Activated naive CD8-positive, alpha-beta T cell treated with anti-CD3 and anti-CD28 coated beads, Interleukin-2, amount 50 U/mL, for 24 hours (primary cell): ENCODE measurements around the gene TBL1X.

ENCODE experiments used
- ATAC-seq: fragments of 150-1000 bp; cut with Tn5 transposase; one replicate; pipeline ENCODE4 v1.10.0; 2021
- DNase-seq: peaks from one replicate; pipeline ENCODE4 v3.0.0; 2021
- H3K27ac Mint-ChIP-seq: one replicate; pipeline ENCODE4 v1.8.0; 2021; ENCODE audit warnings: mild to moderate bottlenecking, mixed read lengths
- H3K27me3 Mint-ChIP-seq: one replicate; pipeline ENCODE4 v1.8.0; 2021; ENCODE audit warnings: mixed read lengths
- H3K36me3 Mint-ChIP-seq: one replicate; pipeline ENCODE4 v1.8.0; 2021; ENCODE audit warnings: low read depth, mixed read lengths
- H3K4me1 Mint-ChIP-seq: one replicate; pipeline ENCODE4 v1.8.0; 2021; ENCODE audit warnings: mixed read lengths
- H3K4me3 Mint-ChIP-seq: one replicate; pipeline ENCODE4 v1.8.0; 2021; ENCODE audit warnings: mild to moderate bottlenecking, moderate library complexity, mixed read lengths
- H3K9me3 Mint-ChIP-seq: one replicate; pipeline ENCODE4 v1.8.0; 2021; ENCODE audit warnings: mixed read lengths

Gene TBL1X

GRCh38 chrX:9557521-9557920 lies 92.7 kb downstream of the TBL1X start:
- no peak overlapping the region for H3K27ac Mint-ChIP-seq
- no peak overlapping the region for H3K4me3 Mint-ChIP-seq
- H3K36me3 Mint-ChIP-seq = peaks cover 10% of the 10 kb centered on the region
- H3K27me3 Mint-ChIP-seq = no peaks in the 10 kb centered on the region
- H3K4me1 Mint-ChIP-seq = peaks cover 26% of the 10 kb centered on the region
- ATAC-seq (no peak), DNase-seq (no peak)
- no peaks in the 10 kb centered on the region for H3K9me3 Mint-ChIP-seq

GRCh38 chrX:9558615-9559014 lies 93.8 kb downstream of the TBL1X start:
- peaks cover 26% of the 10 kb centered on the region for H3K4me1 Mint-ChIP-seq
- H3K27me3 Mint-ChIP-seq = no peaks in the 10 kb centered on the region
- no peak overlapping the region for H3K27ac Mint-ChIP-seq
- ATAC-seq (no peak), DNase-seq (no peak)
- H3K36me3 Mint-ChIP-seq = peaks cover 13% of the 10 kb centered on the region
- H3K4me3 Mint-ChIP-seq = no peak overlapping the region
- no peaks in the 10 kb centered on the region for H3K9me3 Mint-ChIP-seq

DNA sequence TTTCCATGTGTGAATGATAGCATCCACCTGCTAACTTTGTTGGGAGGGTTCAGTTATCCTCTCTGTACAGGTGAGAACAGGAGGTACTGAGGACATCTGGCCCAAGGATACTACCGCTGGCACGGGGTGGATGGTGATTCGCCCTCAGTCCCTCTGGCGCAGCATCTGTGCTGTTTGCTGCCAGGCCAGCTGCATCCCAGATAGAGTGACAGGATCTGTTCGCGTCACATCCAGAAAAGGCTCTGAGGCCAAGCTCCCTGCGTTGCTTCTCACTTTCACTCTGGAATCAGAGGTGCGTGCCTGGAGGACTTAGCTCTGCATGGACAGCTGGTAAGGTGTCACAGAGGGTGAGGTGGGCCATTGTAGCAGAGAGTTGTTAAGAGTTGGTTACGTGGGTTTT lies 95.4 kb downstream of the TBL1X start:
- Mint-ChIP-seq H3K4me1 (peaks cover 26% of the 10 kb centered on the region), H3K9me3 (no peaks in the 10 kb centered on the region), H3K4me3 (no peak overlapping the region), H3K27me3 (no peaks in the 10 kb centered on the region), H3K27ac (no peak overlapping the region), H3K36me3 (peaks cover 15% of the 10 kb centered on the region)
- DNase-seq = no peak
- ATAC-seq = no peak

- Mint-ChIP-seq H3K4me3 (no peak overlapping the region), H3K9me3 (no peaks in the 10 kb centered on the region), H3K36me3 (peaks cover 14% of the 10 kb centered on the region), H3K27ac (no peak overlapping the region), H3K27me3 (no peaks in the 10 kb centered on the region), H3K4me1 (peaks cover 35% of the 10 kb centered on the region)
- DNase-seq (no peak), ATAC-seq (no peak)
These were observed 96.3 kb downstream of the TBL1X start for GRCh38 chrX:9561199-9561598.

GRCh38 chrX:9562851-9563250 lies 98.0 kb downstream of the TBL1X start:
- H3K4me1 Mint-ChIP-seq = peaks cover 41% of the 10 kb centered on the region
- ATAC-seq = no peak
- H3K4me3 Mint-ChIP-seq = no peak overlapping the region
- no peaks in the 10 kb centered on the region for H3K27me3 Mint-ChIP-seq
- no peaks in the 10 kb centered on the region for H3K9me3 Mint-ChIP-seq
- no peak for DNase-seq
- H3K27ac Mint-ChIP-seq = no peak overlapping the region
- peaks cover 14% of the 10 kb centered on the region for H3K36me3 Mint-ChIP-seq

- H3K36me3 Mint-ChIP-seq = peaks cover 13% of the 10 kb centered on the region
- DNase-seq (peak; percentile 3), ATAC-seq (peak; percentile 57)
- no peak overlapping the region for H3K4me3 Mint-ChIP-seq
- H3K27me3 Mint-ChIP-seq = no peaks in the 10 kb centered on the region
- H3K27ac Mint-ChIP-seq = no peak overlapping the region
- H3K9me3 Mint-ChIP-seq = no peaks in the 10 kb centered on the region
- peaks cover 32% of the 10 kb centered on the region for H3K4me1 Mint-ChIP-seq
These were observed 101.3 kb downstream of the TBL1X start for GRCh38 chrX:9566150-9566621.

GRCh38 chrX:9569876-9570301 lies 105.0 kb downstream of the TBL1X start:
- H3K27me3 Mint-ChIP-seq = no peaks in the 10 kb centered on the region
- H3K9me3 Mint-ChIP-seq = no peaks in the 10 kb centered on the region
- no peak for ATAC-seq
- DNase-seq = no peak
- peaks cover 41% of the 10 kb centered on the region for H3K4me1 Mint-ChIP-seq
- H3K27ac Mint-ChIP-seq = no peak overlapping the region
- peaks cover 6% of the 10 kb centered on the region for H3K36me3 Mint-ChIP-seq
- H3K4me3 Mint-ChIP-seq = no peak overlapping the region

DNA sequence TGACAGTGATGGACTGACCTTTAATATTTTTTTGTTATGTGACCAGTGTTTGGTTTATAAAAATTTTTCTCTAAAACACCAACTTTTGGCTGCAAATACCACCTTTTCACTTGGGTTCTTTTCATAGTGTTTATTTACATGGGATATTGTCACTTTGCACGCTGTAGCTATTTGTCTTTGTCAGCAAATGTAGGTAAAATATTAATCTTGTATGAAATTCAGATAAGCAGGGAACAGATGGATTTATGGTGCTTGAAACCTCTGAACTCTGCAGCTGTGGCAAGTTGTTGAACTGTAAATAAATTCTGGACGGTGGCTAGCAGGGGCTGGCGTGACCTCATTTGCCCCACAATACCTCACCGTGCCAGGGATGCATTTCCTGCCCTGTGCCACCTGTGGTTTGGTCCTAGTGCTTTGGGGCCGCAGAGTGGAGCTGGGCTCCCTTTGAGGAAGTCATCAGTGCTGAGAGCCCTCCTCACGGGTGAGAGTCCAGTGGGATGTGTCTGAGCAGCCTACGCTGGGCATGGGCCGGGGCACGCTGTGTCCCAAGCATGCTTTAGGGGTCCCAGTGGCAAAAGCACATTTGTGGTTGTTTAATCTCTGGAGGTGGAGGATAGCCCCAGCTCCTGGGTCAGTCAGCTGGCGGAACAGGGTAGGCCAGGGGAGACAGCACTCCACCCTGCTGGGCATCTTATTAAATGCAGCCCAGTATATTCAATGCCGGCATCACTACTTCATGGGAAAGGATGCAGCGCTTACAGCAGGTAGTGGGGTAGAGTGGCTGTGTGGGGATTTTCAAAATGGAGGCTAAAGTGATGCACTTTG lies 108.6 kb downstream of the TBL1X start:
- DNase-seq (no peak), ATAC-seq (no peak)
- Mint-ChIP-seq H3K4me1 (peaks cover 23% of the 10 kb centered on the region), H3K27ac (no peak overlapping the region), H3K4me3 (no peak overlapping the region), H3K36me3 (peaks cover 6% of the 10 kb centered on the region), H3K27me3 (no peaks in the 10 kb centered on the region), H3K9me3 (no peaks in the 10 kb centered on the region)

- ATAC-seq (no peak), DNase-seq (no peak)
- H3K27ac Mint-ChIP-seq = no peak overlapping the region
- H3K36me3 Mint-ChIP-seq = peaks cover 7% of the 10 kb centered on the region
- no peaks in the 10 kb centered on the region for H3K9me3 Mint-ChIP-seq
- no peak overlapping the region for H3K4me3 Mint-ChIP-seq
- H3K27me3 Mint-ChIP-seq = no peaks in the 10 kb centered on the region
- H3K4me1 Mint-ChIP-seq = peaks cover 27% of the 10 kb centered on the region
These were observed 111.2 kb downstream of the TBL1X start for GRCh38 chrX:9576059-9576458.

DNA sequence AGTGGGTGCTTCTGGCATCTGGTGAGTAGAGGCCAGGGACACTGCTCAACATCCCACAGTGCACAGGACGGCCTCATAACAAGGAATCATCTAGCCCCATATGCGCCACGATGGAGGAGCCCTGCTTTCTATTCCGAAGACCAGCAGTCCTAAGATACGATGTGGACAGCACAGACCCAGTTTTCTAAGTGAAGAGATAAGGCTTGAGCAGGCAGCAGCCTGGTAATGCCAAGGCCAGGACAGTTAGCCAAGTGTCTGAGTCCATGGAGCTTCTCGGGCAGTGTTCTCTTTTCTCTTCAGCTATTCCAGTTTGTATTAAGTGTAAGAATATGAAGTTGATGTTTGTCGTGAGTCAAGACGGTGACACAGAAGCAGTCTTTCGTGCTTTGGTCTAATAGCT lies 112.7 kb downstream of the TBL1X start:
- Mint-ChIP-seq H3K27ac (no peak overlapping the region), H3K36me3 (peaks cover 5% of the 10 kb centered on the region), H3K4me3 (no peak overlapping the region), H3K4me1 (peaks cover 22% of the 10 kb centered on the region), H3K27me3 (no peaks in the 10 kb centered on the region), H3K9me3 (no peaks in the 10 kb centered on the region)
- DNase-seq (no peak), ATAC-seq (no peak)

GRCh38 chrX:9578083-9578779 lies 113.4 kb downstream of the TBL1X start:
- Mint-ChIP-seq H3K27me3 (no peaks in the 10 kb centered on the region), H3K36me3 (peaks cover 5% of the 10 kb centered on the region), H3K4me3 (no peak overlapping the region), H3K9me3 (no peaks in the 10 kb centered on the region), H3K4me1 (peaks cover 21% of the 10 kb centered on the region), H3K27ac (no peak overlapping the region)
- ATAC-seq = no peak
- DNase-seq = no peak

DNA sequence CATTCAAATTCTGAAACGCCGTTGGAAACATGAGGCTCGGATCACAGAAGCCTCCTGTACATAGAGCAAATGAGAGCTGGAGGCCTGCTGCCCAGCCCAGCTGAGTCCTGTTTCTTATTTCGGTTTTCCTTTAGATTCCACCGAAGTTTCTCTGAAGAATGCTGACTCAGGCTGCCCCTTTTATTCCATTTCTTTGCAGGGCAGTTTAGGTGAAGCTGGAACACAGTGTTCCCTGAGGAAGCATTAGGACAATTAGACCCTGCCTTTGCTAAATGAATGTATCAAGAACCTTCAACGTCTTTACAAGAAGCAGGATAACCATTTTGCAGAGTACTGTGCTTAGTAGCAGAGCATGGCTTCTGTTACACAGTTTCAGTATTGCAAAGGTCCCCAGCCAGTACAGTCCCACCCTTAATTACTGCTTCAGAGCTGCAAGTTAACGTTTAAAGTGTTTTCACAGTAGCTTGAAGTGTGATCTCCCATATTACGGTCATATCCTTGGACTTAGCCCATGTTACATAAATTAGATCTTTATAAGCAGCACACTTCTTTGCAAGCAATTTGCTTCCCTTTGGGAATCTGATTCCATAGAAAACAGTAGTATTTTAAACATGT lies 117.0 kb downstream of the TBL1X start:
- peaks cover 29% of the 10 kb centered on the region for H3K4me1 Mint-ChIP-seq
- ATAC-seq = no peak
- no peaks in the 10 kb centered on the region for H3K9me3 Mint-ChIP-seq
- peaks cover 2% of the 10 kb centered on the region for H3K36me3 Mint-ChIP-seq
- no peak overlapping the region for H3K4me3 Mint-ChIP-seq
- H3K27me3 Mint-ChIP-seq = no peaks in the 10 kb centered on the region
- H3K27ac Mint-ChIP-seq = no peak overlapping the region
- no peak for DNase-seq

DNA sequence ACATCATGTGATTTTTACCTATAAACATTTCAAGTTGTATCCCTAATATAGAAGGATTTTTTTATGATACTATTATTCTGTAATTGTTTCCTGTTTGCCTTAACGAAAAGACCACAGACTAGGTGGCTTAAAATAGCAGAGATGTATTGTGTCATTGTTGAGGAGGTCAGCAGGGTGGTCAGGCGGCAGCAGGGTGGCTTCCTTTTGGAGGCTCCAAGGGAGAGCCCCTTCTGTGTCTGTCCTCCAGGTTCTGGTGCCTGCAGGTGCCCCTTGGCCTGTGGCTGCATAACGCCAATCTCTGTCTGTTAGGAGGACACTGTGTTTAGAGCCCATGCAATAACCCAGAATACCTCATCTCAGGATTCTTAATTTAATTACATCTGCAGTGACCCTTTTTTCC lies 118.1 kb downstream of the TBL1X start:
- ATAC-seq = no peak
- no peak overlapping the region for H3K27ac Mint-ChIP-seq

GRCh38 chrX:9586992-9587392 lies 122.1 kb downstream of the TBL1X start:
- H3K27ac Mint-ChIP-seq = no peak overlapping the region
- H3K27me3 Mint-ChIP-seq = no peaks in the 10 kb centered on the region
- DNase-seq (no peak), ATAC-seq (no peak)
- H3K4me3 Mint-ChIP-seq = no peak overlapping the region
- peaks cover 9% of the 10 kb centered on the region for H3K36me3 Mint-ChIP-seq
- H3K9me3 Mint-ChIP-seq = peaks cover 1% of the 10 kb centered on the region
- peaks cover 22% of the 10 kb centered on the region for H3K4me1 Mint-ChIP-seq

More for the DNA sequence above, 118.1 kb downstream of the TBL1X start:
- Mint-ChIP-seq H3K4me1 (peaks cover 27% of the 10 kb centered on the region), H3K4me3 (no peak overlapping the region), H3K36me3 (peaks cover 2% of the 10 kb centered on the region), H3K9me3 (no peaks in the 10 kb centered on the region), H3K27me3 (no peaks in the 10 kb centered on the region)
- no peak for DNase-seq

DNA sequence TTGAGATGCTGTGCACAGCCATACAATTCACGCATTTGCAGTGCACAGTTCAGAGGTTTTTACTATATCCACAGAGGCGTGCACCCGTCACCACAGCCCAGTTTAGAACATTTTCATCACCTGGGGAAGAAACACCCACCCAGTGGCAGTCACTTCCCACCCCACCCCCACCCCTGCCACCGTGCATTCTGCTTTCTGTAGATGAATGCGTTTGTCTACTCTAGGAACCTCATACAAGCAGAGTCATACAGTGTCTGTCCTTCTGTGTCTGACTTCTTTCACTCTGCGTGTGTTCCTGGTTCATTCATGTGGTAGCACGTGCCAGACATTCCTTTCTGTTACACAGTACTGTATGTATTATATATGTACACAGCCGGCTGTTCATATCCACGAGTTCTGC lies 122.8 kb downstream of the TBL1X start:
- ATAC-seq = peak; percentile 33

More for the DNA sequence above, 122.8 kb downstream of the TBL1X start:
- H3K9me3 Mint-ChIP-seq = peaks cover 3% of the 10 kb centered on the region
- no peak overlapping the region for H3K4me3 Mint-ChIP-seq
- H3K36me3 Mint-ChIP-seq = peaks cover 11% of the 10 kb centered on the region
- no peaks in the 10 kb centered on the region for H3K27me3 Mint-ChIP-seq
- H3K27ac Mint-ChIP-seq = no peak overlapping the region
- DNase-seq = no peak
- H3K4me1 Mint-ChIP-seq = peaks cover 16% of the 10 kb centered on the region
